Measurements from ENCODE around the gene ARHGAP26.

ARHGAP26 gene

DNA sequence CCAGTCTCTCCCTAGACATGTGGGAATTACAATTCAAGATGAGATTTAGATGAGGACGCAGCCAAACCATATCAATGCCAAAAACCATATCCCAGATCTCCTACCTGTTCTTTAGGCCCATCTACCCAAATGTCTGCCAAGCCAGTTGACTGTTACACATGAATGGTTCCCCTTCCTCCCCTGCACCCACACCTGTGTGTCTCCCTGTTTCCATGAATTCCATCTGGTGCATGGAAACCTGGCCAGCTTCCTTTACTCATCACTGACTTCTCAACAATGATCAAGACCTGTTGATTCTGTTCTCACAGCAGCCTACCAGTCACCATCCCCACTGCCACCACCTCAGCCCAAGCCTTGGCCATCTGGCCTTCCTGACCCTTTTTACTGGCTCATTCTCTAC is 410.6 kb downstream of the ARHGAP26 start:
- DNase-seq, result no peak

GRCh38 chr5:143181173-143181572 is 411.0 kb downstream of the ARHGAP26 start:
- no peak for DNase-seq

- DNase-seq, result no peak
Observed at GRCh38 chr5:143182106-143182505, 411.9 kb downstream of the ARHGAP26 start.

- no peak for DNase-seq
Observed at GRCh38 chr5:143182901-143183820, 413.0 kb downstream of the ARHGAP26 start.

DNA sequence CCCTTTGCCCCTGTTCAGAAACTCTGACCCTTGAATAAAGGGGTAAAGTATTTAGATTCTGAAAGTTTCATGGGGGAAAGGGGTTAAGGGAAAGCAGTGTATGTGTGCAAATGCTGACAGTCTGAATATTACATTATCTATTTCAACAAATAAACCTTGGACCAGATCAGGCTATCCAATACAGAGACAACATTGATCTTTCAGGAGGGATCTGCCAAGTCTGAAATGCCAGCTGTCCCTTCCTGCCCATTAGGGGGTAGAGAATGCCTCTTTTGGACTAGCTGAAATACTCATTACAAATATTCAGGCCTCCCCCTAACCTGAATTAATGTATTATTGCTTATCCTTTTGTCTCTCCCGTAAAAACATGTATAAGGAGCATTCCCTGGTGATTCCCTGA is 413.8 kb downstream of the ARHGAP26 start:
- DNase-seq, result no peak

DNA sequence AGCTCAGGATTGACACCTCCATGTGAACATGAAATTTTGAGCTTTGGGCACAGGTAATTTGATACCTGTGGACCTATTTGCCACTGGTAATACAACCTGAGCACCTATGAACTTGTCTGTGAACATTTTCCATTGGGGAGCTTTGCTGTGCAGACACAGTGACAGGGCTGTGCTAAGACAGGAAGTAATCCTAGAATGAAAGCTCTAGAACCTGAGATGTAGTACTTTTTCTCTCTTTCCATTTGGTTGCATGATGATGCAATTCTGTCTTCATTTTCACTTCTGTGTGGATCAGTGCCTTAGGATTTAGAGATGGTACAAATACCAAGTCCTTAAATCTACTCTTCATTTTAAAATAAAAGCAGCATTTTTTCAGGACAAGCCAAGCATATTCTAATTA is 416.4 kb downstream of the ARHGAP26 start:
- DNase-seq, result no peak

- DNase-seq, result no peak
Observed at GRCh38 chr5:143187495-143187894, 417.3 kb downstream of the ARHGAP26 start.

- no peak for DNase-seq
Observed at GRCh38 chr5:143188083-143188482, 417.9 kb downstream of the ARHGAP26 start.

GRCh38 chr5:143188692-143189091 is 418.5 kb downstream of the ARHGAP26 start:
- DNase-seq, result no peak

- DNase-seq, result no peak
Observed at GRCh38 chr5:143190260-143190810, 420.2 kb downstream of the ARHGAP26 start.

GRCh38 chr5:143191720-143192119 is 421.5 kb downstream of the ARHGAP26 start:
- no peak for DNase-seq

GRCh38 chr5:143192191-143192900 is 422.2 kb downstream of the ARHGAP26 start:
- DNase-seq, result no peak

DNA sequence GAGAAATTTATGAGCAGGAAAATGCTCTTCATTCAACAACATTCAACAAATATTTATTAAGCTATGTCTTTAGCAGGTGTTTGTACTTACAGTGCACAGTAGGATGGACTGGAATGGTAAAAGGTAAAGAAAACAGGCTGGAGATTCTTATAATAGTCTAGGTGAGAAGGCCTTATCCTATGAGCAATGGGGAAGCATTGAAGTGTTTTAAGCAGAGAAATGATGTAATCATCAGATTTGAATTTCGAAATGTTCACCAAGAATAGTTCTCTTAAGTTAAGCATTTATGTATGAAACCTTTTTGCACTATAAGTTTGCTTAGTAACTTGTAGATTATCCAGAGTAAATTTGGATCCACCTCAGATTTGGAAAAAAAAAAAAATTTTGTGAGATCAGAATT is 424.0 kb downstream of the ARHGAP26 start:
- DNase-seq, result no peak

DNA sequence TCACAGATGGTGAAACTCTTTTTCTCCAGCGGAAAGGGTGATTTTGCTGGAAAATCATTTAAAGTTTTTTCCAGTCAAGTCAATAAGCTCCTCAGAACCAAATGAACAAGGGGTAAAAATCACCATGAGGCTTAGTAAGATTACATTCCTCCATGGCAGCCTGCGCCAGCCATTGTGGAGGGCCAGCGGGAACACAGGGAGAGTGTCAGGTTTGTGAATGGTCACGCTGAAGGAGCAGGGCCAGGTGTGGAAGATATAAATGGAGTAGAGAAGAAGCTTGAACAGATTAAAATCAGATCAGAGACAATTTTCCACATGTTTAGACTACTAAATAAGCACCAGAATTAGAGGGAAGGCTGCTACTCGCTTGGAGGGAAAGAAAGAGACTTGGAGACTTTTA is 424.5 kb downstream of the ARHGAP26 start:
- DNase-seq, result no peak

DNA sequence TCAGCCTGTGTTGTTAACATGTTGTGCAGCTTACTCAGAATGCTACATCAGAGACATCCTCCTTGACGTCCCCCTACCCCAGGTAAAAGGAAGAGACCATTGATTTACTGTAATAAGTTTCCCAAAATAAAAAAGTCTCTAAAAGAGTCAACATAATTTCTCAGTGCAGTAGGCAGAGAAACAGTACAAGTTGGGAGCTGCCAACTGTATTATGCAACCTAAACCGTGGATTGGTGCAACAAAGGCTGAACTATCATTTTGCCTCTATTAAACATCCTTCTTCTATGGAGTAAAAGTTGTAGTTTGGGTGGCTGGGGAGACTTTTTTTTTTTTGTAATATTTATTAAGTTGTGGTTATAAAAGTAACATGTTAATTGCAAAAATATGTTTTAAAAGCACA is 425.3 kb downstream of the ARHGAP26 start:
- no peak for DNase-seq

DNA sequence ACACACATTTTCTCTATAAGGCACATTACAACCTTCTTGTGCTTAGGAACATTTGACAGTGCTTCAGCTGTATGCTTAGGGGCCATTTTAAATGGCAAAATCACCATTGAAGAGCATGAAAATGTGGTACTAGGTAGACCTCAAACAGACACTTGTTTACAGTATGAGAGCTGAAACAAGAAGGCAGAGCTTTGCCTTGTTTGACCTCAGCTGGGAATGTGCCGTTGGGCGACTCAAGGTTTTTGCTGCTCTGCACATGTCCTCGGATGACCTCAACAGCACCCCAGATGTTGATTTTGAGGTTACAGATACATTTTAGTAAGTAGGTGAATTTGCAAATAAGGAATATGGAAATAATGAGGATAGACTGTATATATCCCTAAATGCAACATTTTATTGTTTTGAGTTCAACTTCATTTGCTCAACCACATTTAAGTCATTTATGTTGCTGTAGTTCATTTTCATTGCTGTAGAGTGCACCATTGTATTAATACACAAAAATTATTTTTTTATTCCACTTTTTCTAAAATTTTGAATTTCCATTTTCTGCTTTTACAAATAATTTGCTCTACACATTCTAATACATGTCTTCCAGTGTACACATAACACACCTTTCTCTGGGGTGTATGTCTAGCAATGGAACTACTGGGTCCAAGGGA is 426.6 kb downstream of the ARHGAP26 start:
- no peak for DNase-seq

- no peak for DNase-seq
Observed at GRCh38 chr5:143197260-143197656, 427.1 kb downstream of the ARHGAP26 start.

GRCh38 chr5:143198332-143198731 is 428.2 kb downstream of the ARHGAP26 start:
- no peak for DNase-seq

GRCh38 chr5:143199161-143199560 is 429.0 kb downstream of the ARHGAP26 start:
- DNase-seq, result no peak

DNA sequence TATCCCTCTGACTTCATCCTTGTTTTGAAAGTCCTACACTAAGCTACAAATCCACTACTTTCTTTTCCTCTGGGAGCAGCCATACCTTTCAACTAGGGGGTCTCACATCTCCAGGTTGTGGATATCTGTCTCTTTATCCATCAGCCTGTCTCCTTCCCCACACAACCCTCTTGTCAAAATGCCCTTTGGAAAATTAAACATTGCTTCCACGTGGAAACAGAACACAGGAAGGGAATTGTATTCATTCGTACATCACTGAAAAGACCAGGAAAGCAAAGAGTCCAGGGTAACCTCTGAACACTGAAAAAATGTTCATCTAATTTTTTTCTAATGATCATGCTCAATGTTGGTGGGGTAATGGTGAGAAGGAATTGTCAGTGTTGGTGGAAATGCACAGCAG is 429.7 kb downstream of the ARHGAP26 start:
- no peak for DNase-seq

DNA sequence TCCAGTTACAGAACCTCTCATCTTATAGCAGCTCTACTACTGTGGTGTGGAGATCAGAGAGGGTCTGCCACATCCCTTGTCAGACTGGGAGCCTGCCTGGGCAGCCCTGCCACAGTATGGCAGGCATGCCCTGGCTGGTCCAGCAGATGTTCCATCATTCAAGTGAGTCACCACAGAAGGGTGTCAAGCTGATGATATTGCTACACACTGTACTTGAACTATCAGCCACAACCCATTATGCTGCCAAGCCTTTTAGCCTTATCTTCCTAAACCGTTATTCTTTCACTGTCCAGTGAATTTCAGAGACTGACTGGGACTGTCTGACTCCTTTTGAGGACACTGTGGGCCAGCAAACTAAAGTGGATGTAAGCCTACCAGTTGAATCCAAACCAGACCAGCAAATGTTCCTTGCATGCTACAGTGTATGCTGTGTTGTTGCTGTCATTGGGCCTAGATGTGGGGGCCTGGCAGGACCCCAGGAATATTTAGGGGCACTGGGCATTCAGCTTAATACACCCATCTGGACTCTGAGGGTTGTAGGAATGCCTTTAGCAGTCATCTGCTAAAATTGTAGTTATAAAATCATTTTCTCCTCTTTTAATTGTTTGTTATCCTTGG is 430.7 kb downstream of the ARHGAP26 start:
- DNase-seq, result no peak

GRCh38 chr5:143201589-143201988 is 431.4 kb downstream of the ARHGAP26 start:
- DNase-seq, result no peak

All from stimulated activated naive CD4-positive, alpha-beta T cell (primary cell).